ENCODE data around the gene MX2.
"Not testable (repeated sequence)": the region's sequence is repeated elsewhere in the genome, so short reads cannot be mapped to it uniquely, and the experiment has no call there.

The MX2 gene

DNA sequence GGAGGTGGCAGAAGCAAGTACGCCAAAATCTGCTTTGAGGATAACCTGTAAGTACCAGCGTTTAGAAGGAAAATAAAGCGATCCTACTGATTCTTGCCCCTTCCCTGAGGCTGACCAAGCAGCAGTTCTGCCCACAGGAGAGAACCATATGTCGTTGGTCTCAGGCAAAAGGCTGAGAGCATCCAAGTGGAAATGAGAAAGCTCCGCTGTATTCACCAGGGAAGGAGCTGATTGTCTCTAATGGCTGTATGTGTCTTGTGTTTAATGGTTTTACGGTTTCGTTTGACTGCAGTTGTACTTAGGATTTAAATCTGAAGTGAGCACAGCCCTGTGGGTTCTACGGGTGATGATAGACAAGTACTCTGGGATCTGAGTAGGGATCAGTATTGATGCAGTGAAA lies 23.4 kb upstream of the MX2 start:
- no peak for DNase-seq

GRCh38 chr21:41342035-41342434 lies 19.8 kb upstream of the MX2 start:
- no peak for DNase-seq

- no peak for DNase-seq
Observed at GRCh38 chr21:41344146-41344545, 17.7 kb upstream of the MX2 start.

- DNase-seq: no peak
Observed at GRCh38 chr21:41345356-41345755, 16.5 kb upstream of the MX2 start.

DNA sequence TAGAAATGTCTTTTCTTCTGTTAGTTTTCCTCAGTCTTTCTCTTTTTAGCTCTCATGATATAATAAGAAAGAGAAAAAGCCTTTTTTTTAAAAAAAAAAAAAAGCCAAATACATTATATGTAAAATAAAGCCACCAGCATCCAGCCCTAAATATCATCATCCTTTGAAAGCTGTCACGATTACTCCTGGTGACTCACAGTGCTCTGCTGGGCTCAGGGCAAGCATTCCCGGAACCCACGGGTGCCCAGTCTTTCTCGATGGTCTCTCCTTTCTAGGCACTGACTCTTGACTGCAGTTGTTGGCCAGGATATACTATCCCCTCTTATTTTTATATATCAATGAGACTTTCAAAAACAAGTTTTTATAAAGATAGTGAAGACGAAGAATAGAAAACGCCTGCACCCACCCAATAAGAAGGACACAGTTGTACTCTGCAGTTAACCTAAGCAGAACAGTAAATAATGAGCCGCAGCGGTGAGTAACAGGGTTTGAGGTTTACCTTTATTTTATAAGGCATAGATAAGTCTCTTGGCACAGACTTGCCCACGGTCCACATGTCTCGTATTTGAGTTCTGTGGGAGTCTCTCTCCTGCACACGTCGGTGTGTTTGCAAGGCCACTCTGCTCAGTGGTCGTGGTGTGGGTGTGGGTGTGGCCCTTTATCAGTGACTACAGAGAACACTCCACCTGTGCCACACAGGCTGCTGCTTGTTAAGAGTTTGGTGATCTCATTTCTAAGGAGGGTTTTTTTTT lies 15.7 kb upstream of the MX2 start:
- no peak for DNase-seq

DNA sequence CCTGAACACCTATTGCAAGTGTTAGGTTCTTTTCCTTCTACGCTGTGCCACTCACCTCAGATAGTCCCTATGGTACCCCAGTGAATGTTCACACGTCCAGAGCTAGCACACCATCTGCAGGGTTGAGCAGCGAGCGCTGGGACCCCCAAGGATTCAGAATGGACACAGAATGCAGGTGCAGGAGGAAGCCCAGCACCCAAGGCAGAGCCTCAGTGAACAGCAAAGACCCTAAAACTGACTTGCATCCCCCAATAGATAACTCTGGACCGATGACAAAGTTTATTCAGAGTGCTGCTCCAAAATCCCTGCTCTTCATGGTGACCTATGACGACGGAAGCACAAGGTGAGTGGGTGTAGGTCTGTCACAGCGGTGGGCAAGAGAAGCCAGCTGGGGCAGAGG lies 15.1 kb upstream of the MX2 start:
- DNase-seq: no peak

DNA sequence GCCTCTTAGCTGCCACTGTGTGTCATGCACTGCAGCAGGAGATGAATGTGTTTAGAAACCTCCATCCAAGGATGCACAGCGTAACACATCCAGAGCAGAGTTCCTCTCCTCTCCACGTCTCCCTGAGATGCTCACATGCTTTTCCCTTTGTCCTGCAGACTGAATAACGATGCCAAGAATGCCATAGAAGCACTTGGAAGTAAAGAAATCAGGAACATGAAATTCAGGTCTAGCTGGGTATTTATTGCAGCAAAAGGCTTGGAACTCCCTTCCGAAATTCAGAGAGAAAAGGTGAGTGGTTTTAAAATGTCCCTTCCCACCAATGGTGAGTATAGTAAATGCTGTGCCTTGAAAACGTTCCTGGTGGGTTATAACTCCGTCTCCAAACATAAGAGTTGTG lies 13.4 kb upstream of the MX2 start:
- no peak for DNase-seq

DNA sequence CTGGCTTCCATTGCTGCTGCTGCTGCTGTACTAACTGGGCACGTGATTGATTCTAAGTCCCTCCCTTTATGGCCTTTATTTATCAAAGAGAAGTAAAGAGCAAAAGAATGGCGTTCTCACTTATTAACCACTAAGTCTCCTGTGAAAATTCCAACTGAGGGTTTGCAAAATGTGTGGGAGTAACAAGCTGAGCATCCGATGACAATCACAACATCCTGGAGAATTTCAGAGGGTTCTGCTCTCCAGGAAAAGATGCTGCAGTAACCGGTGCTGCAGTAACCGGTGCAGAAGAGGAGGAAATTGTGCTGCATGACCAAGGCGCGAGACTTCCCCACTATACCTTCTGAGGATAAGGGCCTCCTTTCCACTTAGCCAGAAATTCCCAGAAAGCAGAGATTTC lies 12.7 kb upstream of the MX2 start:
- DNase-seq: no peak

- no peak for DNase-seq
Observed at GRCh38 chr21:41349619-41350390, 12.0 kb upstream of the MX2 start.

DNA sequence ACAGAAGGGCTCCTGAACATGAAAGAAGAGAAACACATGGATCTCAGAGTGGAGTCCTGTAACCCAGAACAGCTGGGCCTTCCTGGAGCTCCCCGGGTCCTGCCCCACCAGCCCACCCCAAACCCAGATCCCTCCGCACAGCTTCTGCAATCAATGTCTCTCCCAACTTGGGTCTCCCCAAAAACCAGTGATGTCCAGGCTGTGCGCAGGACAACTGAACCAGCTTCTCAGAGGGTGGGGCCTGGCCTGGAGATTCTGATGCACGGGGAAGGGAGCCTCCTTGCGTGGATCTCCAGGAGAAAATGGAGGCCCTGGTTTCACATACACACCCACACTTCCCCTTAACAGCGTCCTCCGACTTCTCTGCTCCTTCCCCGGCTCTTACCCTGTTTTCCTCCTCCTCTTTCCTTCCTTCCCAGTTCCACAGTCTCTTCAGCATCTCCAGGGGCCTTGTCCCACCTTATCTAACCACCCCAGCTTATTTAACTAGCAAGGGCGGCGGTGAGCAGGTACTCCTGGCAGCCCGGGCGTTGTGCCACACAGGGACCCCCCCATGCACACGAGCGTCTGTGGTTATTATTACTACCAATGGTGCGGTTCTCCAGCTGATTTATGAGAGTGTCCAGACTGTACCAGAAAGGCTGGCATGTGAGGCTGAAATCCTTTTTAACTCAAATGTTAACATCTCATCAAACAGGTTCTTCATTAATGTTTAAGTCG lies 11.2 kb upstream of the MX2 start:
- DNase-seq: no peak

DNA sequence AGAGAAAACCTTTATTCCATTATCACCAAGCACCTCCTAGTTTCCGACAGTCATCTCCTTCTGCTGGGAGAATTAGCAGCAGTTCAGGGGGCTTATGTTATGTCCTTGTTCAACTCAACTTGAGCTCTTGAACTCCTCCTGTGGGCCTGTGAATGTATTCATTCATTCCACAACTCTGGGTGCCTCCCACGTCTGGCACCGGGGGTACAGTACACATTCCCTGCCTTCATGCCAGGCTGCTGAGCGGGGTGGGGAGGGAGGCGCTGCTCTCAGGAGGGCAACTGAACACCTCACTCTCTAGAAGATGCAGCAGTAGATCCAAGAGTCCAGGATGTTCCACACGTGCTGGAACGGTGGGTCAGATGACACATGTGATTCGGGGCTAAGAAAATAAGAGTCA lies 4.3 kb upstream of the MX2 start:
- no peak for DNase-seq

DNA sequence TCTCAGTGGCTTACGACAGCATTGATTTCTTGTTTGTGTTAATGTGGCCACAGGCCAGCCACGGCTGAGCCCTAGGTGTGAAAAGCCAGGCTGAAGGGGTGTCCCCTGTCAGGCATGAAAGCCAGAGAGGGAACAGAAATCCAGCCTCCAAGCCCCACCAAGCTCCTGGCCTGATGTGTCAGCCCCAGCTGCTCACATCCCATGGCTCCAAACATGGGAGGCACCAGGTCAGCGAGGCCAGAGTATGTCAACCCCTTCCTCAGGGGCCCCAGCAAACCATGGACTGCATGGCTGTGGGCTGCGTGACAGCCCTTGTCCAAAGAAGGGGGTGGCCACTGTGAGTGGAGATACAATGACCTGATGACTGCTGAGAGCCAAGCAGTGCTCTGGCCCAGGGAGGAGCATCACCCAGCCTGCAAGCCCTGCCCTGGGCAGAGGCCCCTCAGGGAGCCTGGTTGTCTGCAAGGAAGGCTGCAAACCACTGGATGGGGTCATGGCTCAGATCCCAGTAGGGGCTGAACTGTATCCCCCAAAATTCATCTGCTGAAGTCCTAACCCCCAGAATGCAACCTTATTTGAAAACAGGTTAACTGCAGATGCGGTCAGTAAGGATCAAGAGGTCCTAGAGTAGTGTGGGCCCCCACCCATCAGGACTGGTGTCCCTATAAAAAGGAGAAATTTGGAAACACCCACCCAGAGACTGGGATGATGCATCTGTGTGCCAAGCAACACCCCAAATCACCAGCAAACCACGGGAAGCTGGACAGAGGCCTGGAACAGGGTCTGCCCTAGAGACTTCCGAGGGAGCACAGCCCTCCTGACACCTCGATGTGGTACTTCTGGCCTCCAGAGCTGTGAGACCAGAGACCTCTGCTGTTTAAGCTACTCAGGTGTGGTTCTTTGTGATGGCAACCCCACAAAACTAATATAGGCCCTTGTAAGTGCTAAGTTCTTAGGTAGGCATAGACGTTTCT lies 3.3 kb upstream of the MX2 start:
- no peak for DNase-seq

GRCh38 chr21:41359286-41359685 lies 2.5 kb upstream of the MX2 start:
- DNase-seq: no peak

- not testable (repeated sequence) for DNase-seq
Observed at GRCh38 chr21:41359754-41360071, 2.1 kb upstream of the MX2 start.

GRCh38 chr21:41360072-41360821 lies 1.6 kb upstream of the MX2 start:
- no peak for DNase-seq

DNA sequence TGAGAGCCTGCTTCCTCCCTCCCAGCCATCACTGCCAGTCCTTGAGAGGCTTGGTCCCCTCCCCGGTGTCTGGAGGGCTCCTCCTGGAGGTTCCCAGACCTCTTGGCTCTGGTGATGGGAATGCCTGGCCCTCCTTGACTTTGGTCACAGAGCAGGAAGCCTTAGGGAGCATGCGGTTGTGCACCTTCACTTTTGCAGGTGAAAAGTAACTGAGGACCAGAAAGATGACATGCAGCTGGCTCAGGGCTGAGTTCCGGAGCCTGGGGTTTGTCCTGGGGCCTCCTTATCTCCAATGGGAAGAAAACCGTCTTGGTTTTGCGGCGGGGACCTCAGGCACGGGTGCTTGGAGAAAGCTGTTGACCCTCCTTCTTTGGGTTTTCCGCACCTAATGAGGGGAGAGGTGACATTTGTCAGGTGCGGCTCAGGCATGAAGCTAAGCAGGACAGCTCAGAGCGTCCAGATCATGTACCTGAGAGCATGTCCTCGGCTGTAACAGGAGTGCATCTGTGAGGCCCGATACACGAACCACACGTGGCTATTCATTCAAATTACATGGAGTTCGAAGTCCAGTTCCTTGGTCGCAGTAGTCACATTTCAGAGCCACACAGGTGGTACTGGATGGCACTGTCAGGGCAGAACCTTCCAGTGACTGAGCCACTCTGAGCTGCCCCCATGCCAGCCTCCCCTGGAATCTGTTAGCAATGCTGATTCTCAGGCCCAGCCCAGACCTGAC lies 608 bp upstream of the MX2 start:
- no peak for DNase-seq

DNA sequence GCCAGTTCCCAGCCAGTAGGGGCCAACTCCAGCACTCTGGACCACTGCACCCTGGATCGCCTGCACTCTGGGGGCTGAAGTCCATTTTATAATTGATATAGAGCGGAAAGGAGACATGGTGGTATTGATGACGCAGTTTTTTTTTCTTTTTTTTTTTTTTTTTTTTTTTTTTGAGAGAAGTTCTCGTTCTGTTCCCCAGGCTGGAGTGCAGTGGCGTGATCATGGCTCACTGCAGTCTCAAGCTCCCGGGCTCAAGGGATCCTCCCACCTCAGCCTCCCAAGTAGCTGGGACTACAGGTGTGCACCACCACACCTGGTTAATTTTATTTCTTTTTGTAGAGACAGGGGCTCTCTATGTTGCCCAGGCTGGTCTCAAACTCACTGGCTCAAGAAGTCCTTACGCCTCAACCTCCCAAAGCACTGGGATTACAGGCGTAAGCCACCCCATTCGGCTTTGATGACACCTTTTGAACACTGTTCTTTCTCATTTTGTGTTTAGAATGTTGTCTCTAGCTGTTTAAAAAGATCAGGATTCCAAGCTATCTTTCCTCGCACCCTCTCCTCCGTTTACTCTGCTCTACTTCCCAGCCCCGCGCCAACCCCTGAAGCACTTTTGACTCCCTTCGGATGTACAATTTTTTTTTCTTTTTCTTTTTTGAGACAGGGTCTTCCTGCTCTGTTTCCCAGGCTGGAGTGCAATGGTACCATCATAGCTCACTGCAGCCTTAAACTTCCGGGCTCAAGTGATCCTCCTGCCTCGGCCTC lies 960 bp downstream of the MX2 start:
- DNase-seq: no peak

DNA sequence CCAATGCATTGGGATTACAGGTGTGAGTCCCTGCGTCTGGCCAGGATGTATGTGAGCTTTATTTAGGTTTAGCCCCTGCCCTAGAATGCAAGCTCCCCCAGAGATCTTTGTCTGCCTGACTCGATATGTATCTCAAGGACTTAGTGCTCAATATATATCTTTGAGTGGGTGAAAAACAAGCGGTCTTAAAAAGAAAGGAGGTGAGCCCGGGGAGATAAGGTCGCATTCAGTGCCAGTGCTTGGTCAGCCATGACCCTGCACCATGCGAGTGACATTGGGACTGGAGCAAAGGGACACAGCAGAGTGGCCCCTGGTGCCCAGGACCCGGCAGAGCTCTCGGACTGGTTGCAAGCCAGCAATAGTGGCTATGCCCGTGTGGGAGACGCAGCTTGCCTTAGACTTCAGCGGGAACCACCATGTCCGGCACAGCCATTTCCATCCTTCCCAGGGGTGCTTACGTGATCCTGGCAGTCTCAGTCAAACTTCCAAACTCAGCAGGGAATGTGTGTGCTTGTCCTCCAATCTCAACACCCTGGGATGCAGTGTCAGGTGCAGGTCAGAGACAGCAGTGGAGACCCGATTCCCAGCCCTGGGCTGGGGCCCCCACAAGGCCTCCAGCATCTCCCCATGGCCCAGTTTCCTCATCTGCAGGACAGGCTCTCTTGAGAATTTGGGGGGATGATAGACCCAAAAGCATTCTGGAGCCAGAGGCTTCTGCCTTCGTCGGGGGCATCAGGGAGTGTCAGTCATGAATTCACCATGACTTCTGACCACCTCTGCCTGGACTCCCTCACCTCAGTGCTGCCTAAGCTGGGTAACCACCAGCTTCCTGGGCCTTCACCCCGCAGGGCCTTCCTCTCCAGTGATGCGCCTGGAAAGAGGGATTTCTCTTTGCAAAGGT lies 1.8 kb downstream of the MX2 start:
- no peak for DNase-seq

- DNase-seq: no peak
Observed at GRCh38 chr21:41364308-41364707, 2.5 kb downstream of the MX2 start.
